ENCODE data around the gene BEST2.
"Not testable (repeated sequence)": the region's sequence is repeated elsewhere in the genome, so short reads cannot be mapped to it uniquely, and the experiment has no call there.

Gene BEST2

GRCh38 chr19:12751635-12752034, at the start of gene BEST2:
TSS of gene BEST2 (plus strand) at chr19:12751791. CDS start at chr19:12752593, 802 bp downstream.
- DNase-seq (ENCODE audit: low read depth) = no peak

- DNase-seq (ENCODE audit: low read depth) = no peak
Observed at GRCh38 chr19:12703046-12703445, 48.5 kb upstream of the BEST2 start.

GRCh38 chr19:12705169-12705568, 46.4 kb upstream of the BEST2 start:
- no peak for DNase-seq (ENCODE audit: low read depth)

GRCh38 chr19:12705654-12706331, 45.8 kb upstream of the BEST2 start:
- no peak for DNase-seq (ENCODE audit: low read depth)

- no peak for DNase-seq (ENCODE audit: low read depth)
Observed at GRCh38 chr19:12706332-12706718, 45.3 kb upstream of the BEST2 start.

GRCh38 chr19:12708641-12709040, 43.0 kb upstream of the BEST2 start:
- no peak for DNase-seq (ENCODE audit: low read depth)

- no peak for DNase-seq (ENCODE audit: low read depth)
Observed at GRCh38 chr19:12711187-12711586, 40.4 kb upstream of the BEST2 start.

GRCh38 chr19:12712077-12712476, 39.5 kb upstream of the BEST2 start:
- DNase-seq (ENCODE audit: low read depth) = not testable (repeated sequence)

GRCh38 chr19:12713304-12713703, 38.3 kb upstream of the BEST2 start:
- DNase-seq (ENCODE audit: low read depth) = not testable (repeated sequence)

GRCh38 chr19:12715102-12715501, 36.5 kb upstream of the BEST2 start:
- no peak for DNase-seq (ENCODE audit: low read depth)

- no peak for DNase-seq (ENCODE audit: low read depth)
Observed at GRCh38 chr19:12715929-12716328, 35.7 kb upstream of the BEST2 start.

GRCh38 chr19:12720296-12720695, 31.3 kb upstream of the BEST2 start:
- DNase-seq (ENCODE audit: low read depth) = no peak

GRCh38 chr19:12720851-12721655, 30.5 kb upstream of the BEST2 start:
- DNase-seq (ENCODE audit: low read depth) = no peak

GRCh38 chr19:12721656-12722565, 29.7 kb upstream of the BEST2 start:
- DNase-seq (ENCODE audit: low read depth) = no peak

- peak; percentile 90 for DNase-seq (ENCODE audit: low read depth)
Observed at GRCh38 chr19:12722566-12723380, 28.8 kb upstream of the BEST2 start.

- DNase-seq (ENCODE audit: low read depth) = no peak
Observed at GRCh38 chr19:12723381-12723640, 28.3 kb upstream of the BEST2 start.

- peak; percentile 50 for DNase-seq (ENCODE audit: low read depth)
Observed at GRCh38 chr19:12723641-12724426, 27.8 kb upstream of the BEST2 start, which contains the start of gene TNPO2. TSS of gene TNPO2 (minus strand) at chr19:12723932. CDS start at chr19:12720977, 2,955 bp downstream.

- not testable (repeated sequence) for DNase-seq (ENCODE audit: low read depth)
Observed at GRCh38 chr19:12725612-12726011, 26.0 kb upstream of the BEST2 start.

GRCh38 chr19:12726988-12727316, 24.6 kb upstream of the BEST2 start:
- no peak for DNase-seq (ENCODE audit: low read depth)

GRCh38 chr19:12727745-12728433, 23.7 kb upstream of the BEST2 start:
- no peak for DNase-seq (ENCODE audit: low read depth)

Measured in stimulated activated CD8-positive, alpha-beta memory T cell treated with anti-CD3 and anti-CD28 coated beads, Interleukin-15, amount 100 ng/mL, for 1 hour (primary cell).